ENCODE data around the gene MGLL.

Gene MGLL

DNA sequence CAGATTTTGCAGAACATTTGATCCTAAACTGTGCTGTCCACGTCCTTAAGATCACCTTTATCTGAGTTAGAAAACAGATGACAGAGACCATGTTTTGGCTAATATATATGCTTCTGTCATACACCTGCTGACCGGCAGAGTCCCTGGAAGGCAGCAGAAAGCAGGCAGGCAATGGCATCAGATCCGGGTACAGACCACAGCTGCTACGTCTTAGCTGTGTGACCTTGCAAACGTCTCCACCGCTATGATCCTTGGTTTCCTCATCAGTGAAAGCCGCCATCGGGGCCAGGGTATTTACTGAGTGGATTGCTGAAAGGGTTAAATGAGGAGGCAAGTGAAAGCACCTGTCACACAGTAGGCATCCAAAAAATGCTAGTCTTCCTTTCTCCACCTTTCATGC lies 77.4 kb downstream of the MGLL start:
- in situ Hi-C loops (cut with HindIII; ENCODE audit: low sequenced_read_pairs): no loop called here

DNA sequence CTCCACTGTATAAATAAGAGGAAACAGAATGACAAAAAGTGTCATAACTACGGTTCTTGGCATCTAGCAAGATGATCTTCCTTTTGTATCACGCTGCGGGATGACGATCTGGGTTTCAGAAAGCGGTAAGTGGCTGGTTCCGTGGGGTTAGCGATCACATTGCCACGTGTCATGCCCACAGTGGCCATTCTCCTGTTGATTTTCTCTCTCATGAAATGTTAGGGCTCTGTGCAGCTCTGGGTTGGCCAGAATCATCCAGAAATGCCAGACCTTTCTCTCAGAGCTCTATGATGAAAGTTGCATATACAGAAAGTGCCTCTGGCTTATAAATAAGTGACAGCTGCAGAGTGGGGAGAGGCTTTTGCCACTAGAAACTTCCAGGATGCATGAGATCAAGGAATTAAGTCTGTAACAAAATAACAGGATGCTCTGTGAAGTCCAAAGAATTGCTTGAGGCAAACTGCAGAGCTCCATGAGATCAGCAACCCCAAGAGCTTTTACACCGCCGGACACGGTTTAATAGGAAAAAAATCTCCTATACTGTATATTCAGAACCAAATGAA lies 78.0 kb downstream of the MGLL start:
- in situ Hi-C loops (cut with HindIII; ENCODE audit: low sequenced_read_pairs): no loop called here

DNA sequence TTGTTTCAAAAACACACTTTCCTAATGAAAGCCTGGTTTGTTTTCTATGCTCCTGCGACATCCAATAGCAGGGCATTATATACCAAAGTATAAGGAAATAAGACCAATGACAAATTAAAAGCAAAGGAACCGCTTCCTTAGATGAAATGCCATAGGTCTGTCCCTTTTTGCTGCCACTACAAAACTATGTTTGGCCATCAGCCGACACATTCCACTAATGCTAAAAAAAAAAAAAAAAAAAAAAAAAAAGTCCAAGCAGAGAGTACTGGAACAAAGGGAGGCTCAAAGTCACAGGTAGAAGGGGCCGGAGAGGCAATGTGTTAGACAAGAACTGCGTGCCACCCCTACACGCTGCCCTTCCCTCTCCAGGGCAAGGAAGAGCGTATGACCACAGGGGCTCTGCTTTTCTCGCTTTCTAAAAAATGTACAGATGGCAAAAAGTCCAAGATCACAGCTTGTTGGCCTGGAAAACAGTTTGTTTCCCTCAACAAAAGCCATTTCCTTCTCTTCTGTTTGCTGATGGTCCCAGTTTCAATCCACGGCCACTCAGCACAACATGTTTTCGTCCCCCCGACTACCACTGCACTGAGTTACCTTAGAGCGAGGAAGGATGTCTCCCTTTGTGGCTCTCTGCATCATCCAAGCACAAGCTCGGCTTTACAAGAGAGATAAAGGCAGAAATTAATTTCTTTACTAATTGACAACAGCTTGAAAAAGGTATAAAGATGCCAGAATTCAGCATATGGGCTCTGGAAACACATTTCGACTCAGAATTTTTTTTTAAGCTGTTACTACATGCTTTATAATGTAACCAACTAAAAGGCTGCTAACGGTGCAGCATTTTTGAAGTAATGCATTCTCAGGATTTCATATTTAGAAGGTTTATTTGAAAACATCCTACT lies 78.7 kb downstream of the MGLL start:
- in situ Hi-C loops (cut with HindIII; ENCODE audit: low sequenced_read_pairs): no loop called here

DNA sequence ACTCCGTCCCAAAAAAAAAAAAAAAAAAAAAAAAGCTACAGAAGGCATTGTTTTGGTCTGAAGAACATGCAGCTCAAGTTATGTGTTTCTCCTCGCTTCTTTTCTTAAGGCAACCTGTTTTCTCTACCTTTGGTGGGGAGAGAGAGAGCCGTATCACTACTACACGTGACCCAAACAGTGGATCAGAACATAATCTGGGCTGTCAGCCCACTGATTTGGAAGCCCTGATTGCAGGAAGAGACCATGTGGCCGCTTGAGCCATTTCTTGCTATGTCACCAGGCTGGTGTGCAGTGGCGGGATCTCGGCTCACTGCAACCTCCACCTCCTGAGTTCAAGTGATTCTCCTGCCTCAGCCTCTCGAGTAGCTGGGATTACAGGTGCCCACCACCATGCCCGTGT lies 79.7 kb downstream of the MGLL start:
- in situ Hi-C loops (cut with HindIII; ENCODE audit: low sequenced_read_pairs): no loop called here

DNA sequence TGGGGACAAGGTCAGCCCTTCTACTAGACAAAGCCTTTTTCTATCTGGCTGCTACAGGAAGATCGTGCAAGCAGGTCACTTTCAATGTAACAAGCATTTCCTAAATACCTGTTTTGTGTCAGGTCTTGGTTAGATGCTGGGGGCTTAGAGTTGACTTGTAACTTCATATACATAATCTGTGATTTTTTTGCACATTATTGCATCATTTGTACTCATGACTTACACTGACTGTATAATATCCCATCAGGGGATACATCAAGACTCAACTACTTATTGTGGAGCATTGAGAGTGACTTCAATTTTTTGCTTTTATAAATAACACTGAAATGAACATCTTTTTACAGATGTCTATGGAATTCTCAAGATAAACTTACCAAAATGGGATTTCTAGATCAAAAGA lies 80.6 kb downstream of the MGLL start:
- in situ Hi-C loops (cut with HindIII; ENCODE audit: low sequenced_read_pairs): no loop called here

DNA sequence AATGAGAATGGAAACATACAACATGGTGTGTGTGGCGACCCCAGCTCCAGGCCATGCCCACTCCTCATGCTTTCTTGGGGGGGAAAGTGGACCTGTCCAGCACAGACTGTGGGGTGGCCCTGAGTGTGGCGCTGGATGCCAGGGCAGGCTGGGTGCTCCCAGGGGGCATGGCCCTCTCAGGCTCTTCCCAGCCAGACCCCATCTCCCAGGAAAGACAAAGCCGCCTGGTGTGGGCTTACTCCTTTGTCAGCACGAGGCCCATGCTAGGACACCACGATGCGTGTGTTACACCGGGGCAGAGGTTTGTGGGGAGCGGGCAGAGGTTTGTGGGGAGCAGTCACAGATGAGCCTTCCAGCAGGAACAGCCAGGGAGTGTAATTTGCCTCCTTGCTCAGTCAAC lies 81.1 kb downstream of the MGLL start:
- in situ Hi-C loops (cut with HindIII; ENCODE audit: low sequenced_read_pairs): no loop called here

DNA sequence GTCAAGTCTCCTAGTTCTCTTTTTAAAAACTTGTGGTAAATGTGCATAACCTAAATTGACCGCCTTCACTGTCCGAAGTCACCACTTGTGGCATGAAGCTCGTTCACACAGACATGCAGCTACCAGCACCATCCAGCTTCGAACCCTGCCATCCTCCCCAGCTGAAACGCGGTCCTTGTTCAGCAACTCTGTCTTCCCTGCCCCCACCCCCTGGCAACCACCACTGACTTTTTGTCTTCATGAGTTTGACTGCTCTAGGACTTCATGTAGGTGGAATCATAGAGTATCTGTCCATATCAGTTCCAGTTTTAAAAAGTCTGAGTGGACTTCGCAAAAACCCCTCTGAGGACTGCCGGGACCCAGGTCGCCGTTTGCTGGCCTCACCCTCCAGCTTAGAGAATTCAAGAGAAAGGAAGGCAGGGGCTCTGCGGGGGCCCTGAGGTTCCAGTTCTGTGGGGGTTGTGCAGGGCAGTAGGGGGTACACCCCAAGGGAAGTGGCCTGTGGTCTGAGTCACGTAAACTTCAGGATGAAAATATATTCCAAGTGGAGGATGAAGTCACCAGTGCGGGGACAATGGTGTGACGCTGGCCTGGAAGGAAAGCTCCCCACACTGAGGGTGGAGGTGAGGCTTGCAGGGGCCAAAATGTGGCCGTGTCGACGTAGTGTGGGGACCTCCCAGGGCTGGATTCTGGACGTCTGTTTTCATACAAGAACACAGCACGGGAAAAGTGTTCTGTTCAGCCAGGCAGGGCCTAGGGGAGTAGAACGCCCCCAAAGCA lies 82.0 kb downstream of the MGLL start:
- in situ Hi-C loops (cut with HindIII; ENCODE audit: low sequenced_read_pairs): no loop called here

DNA sequence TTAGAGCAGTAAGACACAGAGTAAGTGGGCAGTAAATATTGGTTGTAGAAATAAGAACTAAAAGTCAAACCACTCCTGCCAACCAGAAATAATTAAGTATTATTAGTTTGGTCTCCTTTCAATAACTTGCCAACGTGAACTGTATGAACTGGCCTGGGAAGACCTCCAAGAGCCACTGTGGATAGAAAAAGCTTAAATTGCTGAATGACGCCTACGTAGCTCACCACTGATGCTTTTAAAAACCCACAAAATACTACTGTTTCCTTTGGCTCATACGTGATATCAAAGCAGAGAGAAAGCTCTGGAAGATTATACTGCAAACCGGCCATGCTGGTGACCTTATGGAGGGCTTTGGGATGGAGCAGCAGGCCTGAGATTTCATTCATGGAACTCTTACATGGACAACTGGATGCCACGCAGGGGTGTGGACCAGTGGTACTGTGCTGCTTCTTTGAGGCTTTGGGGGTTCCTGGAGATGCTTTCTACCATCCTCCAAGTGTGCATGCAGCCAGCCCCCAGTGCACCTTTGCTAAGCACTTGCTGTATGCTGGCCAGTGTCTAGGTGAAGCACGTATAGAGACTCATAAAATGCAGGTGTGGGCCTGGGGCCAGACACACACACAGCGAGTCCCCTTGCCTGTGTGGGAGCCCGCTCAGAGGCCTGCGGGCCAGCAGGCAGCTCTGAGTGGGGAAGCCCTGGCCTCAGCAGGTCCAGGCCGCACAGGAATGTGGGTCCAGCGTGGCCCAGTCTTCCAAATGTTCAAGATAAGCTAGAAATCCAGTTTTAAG lies 82.8 kb downstream of the MGLL start:
- in situ Hi-C loops (cut with HindIII; ENCODE audit: low sequenced_read_pairs): no loop called here

DNA sequence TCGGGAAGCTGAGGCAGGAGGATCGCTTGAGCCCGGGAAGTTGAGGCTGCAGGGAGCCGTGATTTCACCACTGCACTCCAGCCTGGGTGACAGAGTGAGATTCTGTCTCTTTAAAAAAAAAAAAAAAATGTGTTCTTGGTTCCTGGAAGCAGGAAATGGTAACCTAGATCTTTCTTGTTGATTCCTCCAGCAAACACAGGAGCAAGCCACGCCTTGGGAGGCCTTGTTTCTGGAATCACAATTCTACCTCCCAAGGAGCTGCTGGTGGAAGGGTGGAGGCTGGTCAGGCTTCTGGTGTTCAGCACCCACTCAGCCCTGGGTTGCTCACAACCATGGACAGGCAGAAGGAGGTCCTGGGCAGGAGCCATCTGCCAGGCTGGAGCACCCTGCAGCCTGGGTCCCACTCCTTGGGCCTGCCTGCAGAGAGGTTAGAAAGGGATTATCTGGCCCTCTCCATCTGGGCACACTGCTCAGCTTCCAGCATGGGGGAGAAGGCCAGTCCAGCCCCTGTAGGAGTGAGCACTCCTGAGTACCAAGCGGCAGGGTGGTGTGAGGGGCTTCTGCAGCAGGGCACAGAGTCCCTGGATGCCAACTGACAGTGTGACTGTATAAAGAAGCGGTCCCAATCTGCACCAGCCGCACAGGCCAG lies 84.0 kb downstream of the MGLL start:
- in situ Hi-C loops (cut with HindIII; ENCODE audit: low sequenced_read_pairs): no loop called here

DNA sequence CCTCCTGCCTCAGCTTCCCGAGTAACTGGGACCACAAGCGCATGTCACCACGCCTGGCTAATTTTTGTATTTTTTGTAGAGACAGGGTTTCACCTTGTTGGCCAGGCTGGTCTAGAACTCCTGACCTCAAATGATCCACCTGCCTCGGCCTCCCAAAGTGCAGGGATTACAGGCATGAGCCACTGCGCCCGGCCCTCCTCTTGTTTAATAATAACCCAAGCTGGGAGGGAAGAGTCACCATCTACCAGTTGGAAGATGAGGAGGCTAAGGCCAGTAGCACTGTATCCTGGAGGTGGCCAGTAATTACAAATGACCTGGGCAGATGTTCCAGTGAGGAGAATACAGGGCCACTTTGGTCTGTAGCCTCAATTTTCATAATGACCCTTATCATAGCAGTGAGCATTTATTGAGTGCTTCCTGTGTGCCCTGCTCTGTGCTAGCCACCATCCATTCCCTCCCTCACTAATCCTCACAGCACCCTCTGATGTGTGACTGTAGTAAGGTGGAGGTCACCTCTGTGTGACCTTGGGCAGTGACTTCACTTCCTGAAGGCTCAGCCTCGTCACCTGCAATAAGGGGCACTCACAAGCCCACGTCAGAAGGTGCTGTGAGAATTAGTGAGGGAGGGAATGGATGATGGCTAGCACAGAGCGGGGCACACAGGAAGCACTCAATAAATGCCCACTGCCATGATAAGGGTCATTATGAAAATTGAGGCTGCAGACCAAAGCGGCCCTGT lies 85.3 kb downstream of the MGLL start:
- in situ Hi-C loops (cut with HindIII; ENCODE audit: low sequenced_read_pairs): no loop called here

DNA sequence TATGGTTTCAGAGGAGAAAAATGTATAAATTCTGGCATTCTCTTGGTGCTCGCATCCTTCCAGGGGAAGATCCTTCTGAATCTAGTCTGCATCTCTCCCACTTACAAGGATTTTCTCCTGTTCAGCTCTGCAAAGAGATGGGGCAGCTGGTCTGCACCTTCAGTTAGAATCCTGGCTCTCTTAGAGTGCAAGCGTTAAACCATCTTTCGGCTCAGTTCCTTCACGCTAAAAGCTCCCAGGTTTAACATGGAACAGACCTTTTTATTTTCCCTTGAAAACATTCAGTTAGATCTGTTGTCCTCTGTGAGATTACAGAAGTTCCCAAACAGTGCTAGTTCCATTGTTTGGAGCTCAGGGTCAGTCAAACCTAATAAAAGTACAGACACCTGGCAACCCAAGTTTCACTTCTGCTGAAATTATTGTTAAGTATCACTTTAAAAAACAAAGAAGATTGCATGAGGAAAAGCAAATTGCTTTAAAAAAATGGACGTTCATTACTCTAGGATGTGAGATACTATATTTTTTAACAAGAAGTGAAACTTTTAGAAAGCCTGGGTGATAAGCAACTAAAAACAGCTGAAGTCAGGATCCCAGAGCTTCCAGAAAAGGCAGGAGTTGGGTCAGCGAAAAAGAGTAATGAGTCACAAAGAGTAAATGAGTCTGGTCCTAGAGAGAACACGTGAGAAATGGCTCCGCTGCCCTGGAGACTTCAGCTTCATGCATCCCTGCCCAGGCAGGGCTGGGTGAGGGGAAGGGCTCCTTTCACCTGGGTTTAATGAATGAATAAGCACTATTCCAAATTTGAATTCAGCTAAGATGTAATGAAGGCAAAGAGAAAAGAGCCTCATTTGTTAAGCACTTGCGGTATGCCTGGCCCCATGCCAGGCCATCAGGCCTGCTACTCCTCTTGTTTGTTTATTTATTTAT lies 86.3 kb downstream of the MGLL start:
- in situ Hi-C loops (cut with HindIII; ENCODE audit: low sequenced_read_pairs): no loop called here

DNA sequence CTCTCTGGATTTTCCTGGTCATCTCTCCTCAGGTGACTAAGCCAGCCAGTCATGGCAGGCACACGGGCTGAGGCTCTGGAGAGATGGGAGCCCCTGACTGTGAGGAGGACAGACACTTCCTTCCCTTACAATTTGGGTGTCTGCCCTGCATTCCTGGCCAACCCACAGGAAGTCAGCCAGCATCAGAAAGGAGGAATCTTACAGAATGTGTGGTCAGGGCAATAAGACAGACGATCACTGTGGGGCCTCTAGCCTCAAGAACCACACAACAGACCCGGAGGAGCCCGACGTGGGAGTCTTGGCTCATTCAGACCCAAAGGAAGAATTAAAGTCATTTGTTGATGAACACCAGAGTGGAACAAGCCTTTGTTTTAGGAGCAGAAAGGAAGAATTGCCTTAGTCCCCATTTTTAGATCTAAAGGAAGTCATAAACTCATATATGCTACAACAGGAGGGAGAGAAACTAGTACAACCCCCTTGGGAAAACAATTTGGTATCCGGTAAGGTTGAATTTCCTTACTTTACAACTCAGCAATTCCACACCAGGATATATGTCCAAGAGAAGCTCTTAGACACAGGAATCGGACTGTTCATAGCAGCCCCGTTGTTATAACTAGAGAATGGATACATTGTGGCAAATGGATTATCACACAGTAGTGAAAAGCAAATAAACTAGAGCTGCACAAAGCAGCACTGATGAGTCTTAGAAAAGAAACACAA lies 87.4 kb downstream of the MGLL start:
- in situ Hi-C loops (cut with HindIII; ENCODE audit: low sequenced_read_pairs): loop anchor here (5.0 kb wide), 1 partner anchor 42 kb away; no protein-coding TSS in a partner anchor

DNA sequence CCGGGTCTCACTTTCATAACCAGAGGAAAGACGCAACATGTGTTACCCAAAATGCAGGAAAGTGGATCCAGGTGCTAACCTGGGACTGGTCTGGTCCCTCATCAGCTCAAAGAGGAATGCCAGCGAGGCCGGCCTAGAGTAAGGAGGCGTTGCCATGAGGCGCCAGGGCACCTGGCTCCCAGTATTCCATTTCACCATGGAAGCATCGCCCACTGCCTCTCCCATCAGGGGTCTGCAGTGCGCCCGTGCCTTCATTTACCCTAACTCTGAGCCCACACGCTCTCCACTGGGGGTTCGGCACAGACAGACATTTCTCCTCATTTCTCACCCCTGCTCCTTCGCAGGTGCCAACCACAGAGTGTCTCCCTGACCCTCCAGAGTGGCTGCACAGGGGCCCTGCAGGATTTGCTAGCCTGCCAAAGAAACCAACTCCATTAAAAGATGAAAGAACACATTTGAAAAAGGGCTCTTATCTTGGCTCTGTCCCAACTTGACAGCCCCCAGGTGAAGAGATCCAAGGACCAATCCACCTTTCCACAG lies 88.1 kb downstream of the MGLL start:
- in situ Hi-C loops (cut with HindIII; ENCODE audit: low sequenced_read_pairs): loop anchor here (5.0 kb wide), 1 partner anchor 43 kb away; no protein-coding TSS in a partner anchor

DNA sequence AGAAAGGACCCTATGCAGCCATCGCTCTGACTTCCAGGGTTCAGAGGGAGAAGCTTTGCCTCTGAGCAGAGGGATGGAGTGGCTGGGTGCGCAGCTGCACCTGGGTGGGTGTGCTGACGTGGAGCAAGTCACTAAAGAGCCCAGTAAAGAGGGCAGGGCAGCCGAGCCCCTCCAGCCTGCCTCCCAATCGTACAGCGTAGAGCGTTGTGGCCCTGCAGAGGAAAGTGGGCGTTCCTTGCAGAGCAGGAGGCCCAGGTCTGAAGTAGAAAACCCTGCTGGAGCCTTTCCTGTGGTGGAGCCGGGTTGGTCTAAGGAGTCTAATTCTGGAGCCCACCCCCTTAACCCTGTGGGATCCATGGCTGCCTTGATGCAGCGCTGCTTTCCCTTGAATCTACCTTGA lies 88.5 kb downstream of the MGLL start:
- in situ Hi-C loops (cut with HindIII; ENCODE audit: low sequenced_read_pairs): loop anchor here (5.0 kb wide), 1 partner anchor 44 kb away; no protein-coding TSS in a partner anchor

DNA sequence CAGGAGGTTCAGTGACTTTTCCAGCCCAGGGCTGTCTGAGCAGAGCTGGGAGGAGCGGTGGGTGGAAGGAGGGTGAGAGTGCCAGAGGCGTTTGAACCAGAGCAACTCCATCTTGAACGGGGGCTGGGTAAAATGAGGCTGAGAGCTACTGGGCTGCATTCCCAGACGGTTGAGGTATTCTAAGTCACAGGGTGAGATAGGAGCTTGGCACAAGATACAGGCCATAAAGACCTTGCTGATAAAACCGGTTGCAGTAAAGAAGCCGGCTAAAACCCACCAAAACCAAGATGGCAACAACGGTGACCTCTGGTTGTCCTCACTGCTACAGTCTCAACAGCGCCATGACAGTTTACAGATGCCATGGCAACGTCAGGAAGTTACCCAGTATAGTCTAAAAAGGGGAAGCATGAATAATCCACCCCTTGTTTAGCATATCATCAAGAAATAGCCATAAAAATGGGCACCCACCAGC lies 89.4 kb downstream of the MGLL start:
- in situ Hi-C loops (cut with HindIII; ENCODE audit: low sequenced_read_pairs): loop anchor here (5.0 kb wide), 1 partner anchor 44 kb away; no protein-coding TSS in a partner anchor

DNA sequence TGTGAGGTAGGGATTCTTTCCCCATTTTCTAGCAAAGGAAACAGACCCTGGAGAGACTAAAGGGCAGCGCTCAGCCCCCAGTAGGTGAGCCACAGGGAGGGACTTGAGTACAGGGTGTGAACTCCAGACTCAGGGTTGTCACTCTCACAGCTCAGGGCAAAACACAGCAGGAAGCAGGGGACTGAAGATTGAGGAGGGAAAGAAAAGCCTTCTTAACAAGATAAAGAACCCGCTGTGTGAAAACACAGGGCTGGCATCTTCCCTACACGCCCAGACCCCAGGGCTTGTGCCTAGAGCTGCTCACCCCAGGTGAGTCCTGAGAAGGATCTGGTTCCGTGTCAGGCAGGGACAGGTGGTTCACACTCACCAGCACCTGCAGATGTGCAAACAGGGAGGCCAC lies 90.0 kb downstream of the MGLL start:
- in situ Hi-C loops (cut with HindIII; ENCODE audit: low sequenced_read_pairs): loop anchor here (5.0 kb wide), 1 partner anchor 45 kb away; no protein-coding TSS in a partner anchor

DNA sequence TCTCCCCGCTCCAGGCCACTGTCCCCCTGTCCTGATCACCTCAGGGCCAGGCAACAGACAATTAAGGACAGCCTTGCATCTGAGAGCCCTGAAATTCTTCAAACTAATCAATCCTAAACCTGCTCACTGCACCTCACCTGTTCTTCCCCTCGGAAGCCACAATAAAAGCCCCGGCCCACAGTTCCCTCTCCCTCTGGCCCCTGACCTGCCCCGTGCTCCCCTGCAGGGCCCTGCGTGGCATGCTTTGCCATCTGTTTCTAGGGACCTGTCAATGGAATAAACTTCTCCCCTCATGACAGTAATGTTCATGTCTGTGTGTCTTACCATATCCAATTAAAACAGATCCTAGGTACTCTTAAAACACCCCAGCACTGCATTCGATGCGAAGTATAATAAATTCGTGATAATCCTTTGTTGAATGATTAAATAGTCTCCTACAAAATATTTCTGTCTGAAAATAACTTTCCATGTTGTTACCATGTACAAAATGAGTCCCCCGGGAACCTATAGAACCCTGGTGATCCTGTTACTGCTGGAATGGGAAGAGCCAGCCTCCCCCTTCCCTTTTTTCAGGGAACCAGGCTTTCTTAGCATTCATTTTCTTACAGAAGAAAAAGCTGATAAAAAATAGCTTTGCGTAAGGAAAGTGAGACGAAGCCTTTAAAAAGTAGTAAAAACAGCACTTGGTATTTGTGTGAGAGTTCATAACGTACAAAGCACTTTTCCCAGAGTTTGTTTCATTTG lies 90.6 kb downstream of the MGLL start:
- in situ Hi-C loops (cut with HindIII; ENCODE audit: low sequenced_read_pairs): loop anchor here (5.0 kb wide), 1 partner anchor 46 kb away; no protein-coding TSS in a partner anchor

Data from endothelial cell of hepatic sinusoid (primary cell).